Central memory CD4-positive, alpha-beta T cell (primary cell): ENCODE data around the gene PIGL.
A peak's percentile ranks its signal among the peaks of the same experiment; 100 is the strongest.

ENCODE experiments used
- DNase-seq: peaks from one replicate; pipeline ENCODE4 v3.0.0; 2022

PIGL gene

DNA sequence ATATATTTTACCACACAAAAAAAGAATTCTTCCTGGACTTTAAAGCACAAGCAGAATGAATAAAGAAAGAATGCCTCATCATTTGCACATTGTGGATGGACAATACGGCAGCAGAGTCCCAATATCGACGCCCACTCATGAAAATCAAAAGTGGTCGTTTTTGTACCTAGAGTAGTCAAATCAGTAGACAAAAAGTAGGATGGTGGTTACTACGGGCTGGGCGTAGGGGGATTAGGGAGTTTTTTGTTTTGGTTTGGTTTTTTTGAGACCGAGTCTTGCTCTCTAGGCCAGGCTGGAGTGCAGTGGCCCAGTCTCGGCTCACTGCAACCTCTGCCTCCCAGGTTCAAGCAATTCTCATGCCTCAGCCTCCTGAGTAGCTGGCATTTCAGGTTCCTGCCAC, 144.9 kb downstream of the PIGL start:
- no peak for DNase-seq

DNA sequence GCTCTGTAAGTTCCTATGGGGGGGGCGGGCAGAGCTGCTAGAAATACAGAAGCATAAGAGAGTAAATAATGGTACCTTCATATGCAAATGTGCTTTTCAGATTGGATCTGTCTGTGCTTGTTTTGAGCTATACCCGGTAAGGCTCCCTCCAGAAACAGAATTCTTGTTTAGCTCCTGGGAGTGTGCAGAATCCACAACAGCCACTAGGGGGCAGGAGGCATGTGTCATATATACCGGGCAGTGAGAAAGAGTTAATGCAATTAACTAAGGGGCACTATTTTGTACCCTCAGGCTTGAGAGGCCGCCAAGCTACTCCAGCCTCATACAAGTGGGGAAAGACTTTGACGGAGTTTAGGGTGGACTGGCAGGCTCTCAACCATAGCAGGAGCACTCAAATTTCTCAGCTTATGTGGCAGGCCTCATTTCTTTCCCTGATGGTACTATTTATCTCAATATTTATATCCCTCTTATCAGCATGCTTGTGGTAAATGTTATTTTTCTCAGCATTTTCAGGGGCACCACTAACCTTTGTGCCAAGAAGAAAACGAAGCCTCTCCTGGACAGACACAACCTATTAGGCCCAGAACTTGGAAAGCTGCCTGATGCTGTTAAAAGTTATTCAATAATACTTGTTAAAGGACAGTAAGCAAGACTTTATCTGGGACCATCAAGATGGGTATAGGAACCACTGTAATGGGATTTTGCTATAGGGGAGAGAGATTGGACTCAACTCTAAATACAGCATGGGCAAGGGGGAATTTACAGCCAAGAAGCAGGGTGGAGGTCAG, 146.9 kb downstream of the PIGL start:
- peak; percentile 56 for DNase-seq

DNA sequence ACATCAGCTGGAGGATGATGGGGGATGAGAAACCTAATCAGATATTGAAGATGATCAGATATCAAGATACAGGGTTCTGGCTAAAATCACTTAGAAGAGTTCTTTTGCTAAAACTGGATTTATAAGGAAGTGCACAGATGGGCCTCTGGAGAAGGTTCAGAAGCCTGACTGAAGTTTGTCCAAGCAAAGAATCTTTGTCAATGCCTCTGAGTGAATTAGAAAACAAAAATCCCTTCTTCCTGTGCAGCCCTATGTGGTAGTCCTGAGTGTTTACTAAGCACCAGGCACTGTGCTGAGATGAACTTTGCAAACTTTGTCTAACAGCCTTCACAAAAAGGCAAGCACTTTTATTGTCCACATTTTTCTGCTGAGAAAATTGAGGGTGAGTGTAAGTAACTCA, 147.6 kb downstream of the PIGL start:
- DNase-seq, result no peak

DNA sequence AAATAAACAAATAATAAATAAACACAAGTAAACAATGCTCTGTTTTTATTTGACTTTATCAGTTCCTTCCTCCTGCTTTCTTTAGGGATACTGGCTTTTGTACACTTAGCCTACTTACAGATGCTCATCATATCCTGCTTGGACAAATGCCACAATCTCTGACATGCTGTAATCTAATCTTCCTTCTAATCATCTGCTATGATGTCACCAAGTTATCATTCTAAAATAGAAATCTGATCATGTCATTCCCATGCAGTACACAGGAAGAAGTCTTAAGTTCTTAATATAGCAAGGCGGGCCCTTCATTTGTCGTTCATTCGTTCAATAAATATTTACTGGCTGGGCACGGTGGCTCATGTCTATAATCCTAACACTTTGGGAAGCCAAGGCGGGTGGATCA, 154.7 kb downstream of the PIGL start:
- DNase-seq, result no peak

DNA sequence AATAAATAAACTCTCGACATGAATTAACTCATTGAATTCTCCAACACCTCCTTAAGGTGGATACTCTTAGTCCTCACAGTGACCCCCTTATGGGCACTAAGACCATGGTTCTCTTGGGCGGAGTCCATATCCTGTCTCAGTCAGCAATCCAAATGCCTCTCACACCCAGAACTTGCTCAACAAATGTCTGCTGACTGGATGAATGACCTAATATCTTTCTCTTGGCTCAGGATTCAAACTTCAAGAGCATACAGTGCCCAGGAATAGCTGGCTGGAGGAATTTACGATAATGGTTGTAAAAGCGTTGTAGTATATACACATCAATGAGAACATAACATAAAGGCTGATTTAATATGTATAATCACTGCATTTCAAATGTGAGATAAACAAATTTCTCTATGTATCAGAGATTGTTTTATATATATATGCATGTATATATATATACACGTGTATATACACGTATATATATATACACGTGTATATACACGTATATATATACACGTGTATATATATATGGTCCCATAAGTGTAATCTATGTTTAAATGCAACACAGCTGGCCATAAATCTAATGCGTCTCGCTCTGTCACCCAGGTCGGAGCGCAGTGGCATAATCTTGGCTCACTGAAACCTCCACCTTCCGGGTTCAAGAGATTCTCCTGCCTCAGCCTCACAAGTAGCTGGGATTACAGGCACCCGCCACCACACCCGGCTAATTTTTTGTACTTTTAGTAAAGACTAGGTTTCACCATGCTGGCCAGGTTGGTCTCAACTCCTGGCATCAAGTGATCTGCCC, 157.3 kb downstream of the PIGL start:
- DNase-seq, result no peak
